Neural cell (in vitro differentiated cells): ENCODE measurements around the gene SYT10. TPM values are rescaled to one million over a fixed set of nuclear protein-coding genes. Genes with fewer than 3 reads are reported as not detected.

Experiments used
- H2AFZ ChIP-seq: fragments of 200-600, 300-800 bp; sonication (generic), shearing (Covaris generic); 2 replicates; pipeline ENCODE4 v1.6.0; 2014; ENCODE audit warnings: low read depth, mild to moderate bottlenecking, antibody characterized with exemption, low read length, moderate library complexity
- H3F3A ChIP-seq: fragments of 200-600 bp; shearing (Covaris generic); 2 replicates; pipeline ENCODE4 v1.6.1; 2016; ENCODE audit warnings: mild to moderate bottlenecking, moderate library complexity, mixed read lengths, antibody characterized with exemption, low read length; ENCODE audit not compliant: insufficient read depth, poor library complexity, severe bottlenecking
- H3K27ac ChIP-seq: fragments of 200-600, 300-800 bp; sonication (generic), shearing (Covaris generic); 2 replicates; pipeline ENCODE4 v1.5.1; 2014; ENCODE audit warnings: mild to moderate bottlenecking, low read length, moderate library complexity
- H3K27me3 ChIP-seq: fragments of 300-800, 200-600 bp; sonication (generic), shearing (Covaris generic); 2 replicates; pipeline ENCODE4 v1.6.0; 2014; ENCODE audit warnings: mild to moderate bottlenecking, low read depth, low read length, moderate library complexity; ENCODE audit not compliant: insufficient read depth
- H3K36me3 ChIP-seq: fragments of 300-800, 200-600 bp; sonication (generic), shearing (Covaris generic); 2 replicates; pipeline ENCODE4 v1.5.1; 2014; ENCODE audit warnings: mild to moderate bottlenecking, antibody characterized with exemption, low read length, moderate library complexity; ENCODE audit not compliant: insufficient read depth
- H3K4me2 ChIP-seq: fragments of 300-800, 200-600 bp; sonication (generic), shearing (Covaris generic); 2 replicates; pipeline ENCODE4 v1.6.0; 2014; ENCODE audit warnings: mild to moderate bottlenecking, low read length
- H3K4me3 ChIP-seq: fragments of 300-800, 200-600 bp; sonication (generic), shearing (Covaris generic); 2 replicates; pipeline ENCODE4 v1.5.1; 2014; ENCODE audit warnings: mild to moderate bottlenecking, low read length, moderate library complexity
- H3K79me2 ChIP-seq: fragments of 200-600 bp; shearing (Covaris generic); replicated peaks from 2 replicates; pipeline ENCODE4 v1.6.0; 2014; ENCODE audit warnings: mild to moderate bottlenecking, low read length, moderate library complexity; ENCODE audit not compliant: insufficient read depth
- H3K9ac ChIP-seq: fragments of 300-800, 200-600 bp; sonication (generic), shearing (Covaris generic); 2 replicates; pipeline ENCODE4 v1.6.1; 2016; ENCODE audit warnings: mild to moderate bottlenecking, low read length, mixed read lengths
- H3K9me2 ChIP-seq: fragments of 200-600 bp; shearing (Covaris generic); 2 replicates; pipeline ENCODE4 v1.6.1; 2016; ENCODE audit warnings: mild to moderate bottlenecking, low read length, mixed read lengths; ENCODE audit not compliant: insufficient read depth
- H3K9me3 ChIP-seq: fragments of 200-600, 300-800 bp; sonication (generic), shearing (Covaris generic); 2 replicates; pipeline ENCODE4 v1.6.1; 2016; ENCODE audit warnings: mild to moderate bottlenecking, mixed run types, low read length, moderate library complexity, mixed read lengths
- H4K20me1 ChIP-seq: fragments of 200-600 bp; shearing (Covaris generic); 2 replicates; pipeline ENCODE4 v1.6.1; 2016; ENCODE audit warnings: mild to moderate bottlenecking, mixed run types; ENCODE audit not compliant: insufficient read depth
- EP300 ChIP-seq: fragments of 450-650 bp; conservative IDR thresholded peaks from 2 replicates; pipeline ENCODE4 v1.6.1; 2014; ENCODE audit warnings: antibody characterized with exemption, mild to moderate bottlenecking, moderate library complexity; ENCODE audit not compliant: poor library complexity, severe bottlenecking
- EZH2 ChIP-seq: fragments of 200-600, 300-800 bp; shearing (Covaris generic), sonication (generic); IDR thresholded peaks from 2 replicates; pipeline ENCODE4 v1.6.1; 2014; ENCODE audit warnings: antibody characterized with exemption, low read length, borderline replicate concordance, mild to moderate bottlenecking; ENCODE audit not compliant: insufficient read depth, poor library complexity, severe bottlenecking
- MXI1 ChIP-seq: fragments of 450-650 bp; conservative IDR thresholded peaks from 2 replicates; pipeline ENCODE4 v1.6.1; 2014; ENCODE audit warnings: antibody characterized with exemption, mild to moderate bottlenecking; ENCODE audit not compliant: poor library complexity, severe bottlenecking
- POLR2AphosphoS5 ChIP-seq: IDR thresholded peaks from 2 replicates; pipeline ENCODE4 v1.6.1; 2012
- RAD21 ChIP-seq: fragments of 450-650 bp; conservative IDR thresholded peaks from 2 replicates; pipeline ENCODE4 v1.6.1; 2014; ENCODE audit warnings: antibody characterized with exemption, mild to moderate bottlenecking, moderate library complexity
- SMC3 ChIP-seq: fragments of 450-650 bp; conservative IDR thresholded peaks from 2 replicates; pipeline ENCODE4 v1.6.1; 2014; ENCODE audit warnings: antibody characterized with exemption, mild to moderate bottlenecking, moderate library complexity; ENCODE audit not compliant: poor library complexity
- TAF1 ChIP-seq: IDR thresholded peaks from 2 replicates; pipeline ENCODE4 v1.6.1; 2012; ENCODE audit warnings: low read depth
- polyA plus RNA-seq: library from polyadenylated mRNA; depleted of rRNA; stranded (reverse); fragments of >200 nt; gene quantifications from 2 replicates; pipeline ENCODE4 v1.2.3, GENCODE V29; 2014
- TF ChIP-seq, protein P1 (sequence below): fragments of 450-650 bp; IDR thresholded peaks from 2 replicates; pipeline ENCODE4 v1.5.1; 2014; ENCODE audit warnings: antibody characterized with exemption, mild to moderate bottlenecking, moderate library complexity; ENCODE audit not compliant: poor library complexity, severe bottlenecking
- TF ChIP-seq, protein P2 (sequence below): IDR thresholded peaks from 2 replicates; pipeline ENCODE4 v1.6.1; 2012; ENCODE audit warnings: borderline replicate concordance

Gene SYT10
- polyA plus RNA-seq, 1 donor from 2014 or later = 12.3 TPM

DNA sequence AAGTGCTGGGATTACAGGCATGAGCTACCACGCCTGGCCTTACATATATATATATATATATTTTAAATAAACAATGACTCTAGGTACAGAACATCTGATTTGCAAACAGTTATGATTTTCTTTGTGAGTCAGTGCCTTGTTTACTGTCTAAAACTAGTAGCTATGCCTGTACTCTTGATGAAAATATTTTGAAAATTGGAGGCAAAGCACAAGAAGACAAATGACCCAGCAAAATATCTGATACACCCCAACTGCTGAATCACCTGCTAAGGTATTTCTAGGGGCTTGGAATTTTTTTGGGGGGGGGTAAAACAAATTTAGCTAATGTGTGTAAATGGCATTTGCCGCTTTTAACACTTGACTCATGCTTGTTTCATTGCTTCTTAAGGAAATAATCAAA lies 69.3 kb downstream of the SYT10 start:
- Histone ChIP-seq H3K79me2 (no peaks in the 10 kb centered on the region), H3K9ac (no peak overlapping the region), H3K9me3 (no peaks in the 10 kb centered on the region), H3K9me2 (no peaks in the 10 kb centered on the region), H3K4me3 (no peak overlapping the region), H3K4me2 (no peak overlapping the region), H3K27ac (no peak overlapping the region), H4K20me1 (no peaks in the 10 kb centered on the region), H3F3A (no peaks in the 10 kb centered on the region), H2AFZ (no peak overlapping the region), H3K27me3 (no peaks in the 10 kb centered on the region), H3K36me3 (no peaks in the 10 kb centered on the region)
- TF ChIP-seq EP300 (no peak), RAD21 (no peak), POLR2AphosphoS5 (no peak), TAF1 (no peak), MXI1 (no peak)

DNA sequence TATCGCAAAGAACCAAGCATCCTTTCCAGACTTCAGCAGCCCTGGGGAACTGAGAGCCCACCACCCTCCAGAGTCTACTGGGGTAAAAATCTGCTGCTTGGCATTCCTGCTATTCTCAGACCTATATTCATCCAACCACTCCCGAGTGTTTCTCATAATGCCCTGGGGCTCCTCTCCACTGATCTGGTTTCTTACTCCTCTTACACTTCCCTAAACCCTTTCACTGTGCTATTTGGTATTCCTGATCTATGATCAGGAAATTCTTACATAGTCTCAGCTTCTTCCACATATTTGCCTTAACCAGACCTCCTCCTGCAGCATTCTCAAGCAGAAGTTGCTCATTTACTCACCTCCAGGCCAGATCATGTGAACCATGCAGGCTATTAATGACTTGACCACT lies 82.4 kb downstream of the SYT10 start:
- Histone ChIP-seq H3K27me3 (no peaks in the 10 kb centered on the region), H3F3A (no peaks in the 10 kb centered on the region), H3K9me3 (no peaks in the 10 kb centered on the region), H2AFZ (no peak overlapping the region), H4K20me1 (no peaks in the 10 kb centered on the region), H3K4me3 (no peak overlapping the region), H3K9me2 (no peaks in the 10 kb centered on the region), H3K4me2 (no peak overlapping the region), H3K9ac (no peak overlapping the region), H3K79me2 (no peaks in the 10 kb centered on the region), H3K36me3 (no peaks in the 10 kb centered on the region), H3K27ac (no peak overlapping the region)
- no peak for TF ChIP-seq MXI1
- TF ChIP-seq RAD21 = no peak
- TF ChIP-seq, protein P1, sequence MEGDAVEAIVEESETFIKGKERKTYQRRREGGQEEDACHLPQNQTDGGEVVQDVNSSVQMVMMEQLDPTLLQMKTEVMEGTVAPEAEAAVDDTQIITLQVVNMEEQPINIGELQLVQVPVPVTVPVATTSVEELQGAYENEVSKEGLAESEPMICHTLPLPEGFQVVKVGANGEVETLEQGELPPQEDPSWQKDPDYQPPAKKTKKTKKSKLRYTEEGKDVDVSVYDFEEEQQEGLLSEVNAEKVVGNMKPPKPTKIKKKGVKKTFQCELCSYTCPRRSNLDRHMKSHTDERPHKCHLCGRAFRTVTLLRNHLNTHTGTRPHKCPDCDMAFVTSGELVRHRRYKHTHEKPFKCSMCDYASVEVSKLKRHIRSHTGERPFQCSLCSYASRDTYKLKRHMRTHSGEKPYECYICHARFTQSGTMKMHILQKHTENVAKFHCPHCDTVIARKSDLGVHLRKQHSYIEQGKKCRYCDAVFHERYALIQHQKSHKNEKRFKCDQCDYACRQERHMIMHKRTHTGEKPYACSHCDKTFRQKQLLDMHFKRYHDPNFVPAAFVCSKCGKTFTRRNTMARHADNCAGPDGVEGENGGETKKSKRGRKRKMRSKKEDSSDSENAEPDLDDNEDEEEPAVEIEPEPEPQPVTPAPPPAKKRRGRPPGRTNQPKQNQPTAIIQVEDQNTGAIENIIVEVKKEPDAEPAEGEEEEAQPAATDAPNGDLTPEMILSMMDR = no peak
- TF ChIP-seq EP300 = no peak
- TF ChIP-seq, protein P2, sequence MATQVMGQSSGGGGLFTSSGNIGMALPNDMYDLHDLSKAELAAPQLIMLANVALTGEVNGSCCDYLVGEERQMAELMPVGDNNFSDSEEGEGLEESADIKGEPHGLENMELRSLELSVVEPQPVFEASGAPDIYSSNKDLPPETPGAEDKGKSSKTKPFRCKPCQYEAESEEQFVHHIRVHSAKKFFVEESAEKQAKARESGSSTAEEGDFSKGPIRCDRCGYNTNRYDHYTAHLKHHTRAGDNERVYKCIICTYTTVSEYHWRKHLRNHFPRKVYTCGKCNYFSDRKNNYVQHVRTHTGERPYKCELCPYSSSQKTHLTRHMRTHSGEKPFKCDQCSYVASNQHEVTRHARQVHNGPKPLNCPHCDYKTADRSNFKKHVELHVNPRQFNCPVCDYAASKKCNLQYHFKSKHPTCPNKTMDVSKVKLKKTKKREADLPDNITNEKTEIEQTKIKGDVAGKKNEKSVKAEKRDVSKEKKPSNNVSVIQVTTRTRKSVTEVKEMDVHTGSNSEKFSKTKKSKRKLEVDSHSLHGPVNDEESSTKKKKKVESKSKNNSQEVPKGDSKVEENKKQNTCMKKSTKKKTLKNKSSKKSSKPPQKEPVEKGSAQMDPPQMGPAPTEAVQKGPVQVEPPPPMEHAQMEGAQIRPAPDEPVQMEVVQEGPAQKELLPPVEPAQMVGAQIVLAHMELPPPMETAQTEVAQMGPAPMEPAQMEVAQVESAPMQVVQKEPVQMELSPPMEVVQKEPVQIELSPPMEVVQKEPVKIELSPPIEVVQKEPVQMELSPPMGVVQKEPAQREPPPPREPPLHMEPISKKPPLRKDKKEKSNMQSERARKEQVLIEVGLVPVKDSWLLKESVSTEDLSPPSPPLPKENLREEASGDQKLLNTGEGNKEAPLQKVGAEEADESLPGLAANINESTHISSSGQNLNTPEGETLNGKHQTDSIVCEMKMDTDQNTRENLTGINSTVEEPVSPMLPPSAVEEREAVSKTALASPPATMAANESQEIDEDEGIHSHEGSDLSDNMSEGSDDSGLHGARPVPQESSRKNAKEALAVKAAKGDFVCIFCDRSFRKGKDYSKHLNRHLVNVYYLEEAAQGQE = no peak
- TF ChIP-seq POLR2AphosphoS5 = no peak
- TF ChIP-seq EZH2 = no peak
- no peak for TF ChIP-seq TAF1
- no peak for TF ChIP-seq SMC3

DNA sequence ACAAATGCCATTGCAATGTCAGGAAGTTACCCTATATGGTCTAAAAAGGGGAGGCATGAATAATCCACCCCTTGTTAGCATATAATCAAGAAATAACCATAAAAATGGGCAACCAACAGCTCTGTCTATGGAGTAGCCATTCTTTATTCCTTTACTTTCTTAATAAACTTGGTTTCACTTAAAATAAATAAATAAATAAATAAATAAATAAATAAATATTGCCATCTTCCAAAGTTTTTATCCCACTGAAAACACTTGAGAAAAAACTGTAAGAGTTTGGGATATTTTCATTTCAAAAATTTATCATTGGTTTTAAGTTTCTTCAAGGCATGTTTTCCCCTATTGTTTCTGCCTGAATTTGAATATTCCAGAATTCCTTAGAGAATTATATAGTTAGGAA lies 89.8 kb downstream of the SYT10 start:
- Histone ChIP-seq H3K79me2 (no peaks in the 10 kb centered on the region), H3K9ac (no peak overlapping the region), H2AFZ (no peak overlapping the region), H3K4me2 (no peak overlapping the region), H4K20me1 (no peaks in the 10 kb centered on the region), H3K36me3 (no peaks in the 10 kb centered on the region), H3K27ac (no peak overlapping the region), H3K9me2 (no peaks in the 10 kb centered on the region), H3K4me3 (no peak overlapping the region), H3F3A (no peaks in the 10 kb centered on the region), H3K9me3 (no peaks in the 10 kb centered on the region), H3K27me3 (no peaks in the 10 kb centered on the region)
- TF ChIP-seq MXI1 (no peak), RAD21 (no peak), POLR2AphosphoS5 (no peak), EP300 (no peak), SMC3 (no peak), TAF1 (no peak), EZH2 (no peak)
- TF ChIP-seq, protein P1 = no peak
- TF ChIP-seq, protein P2 = no peak
